ENCODE data around the gene TMCO1. TPM values are rescaled to one million over a fixed set of nuclear protein-coding genes. Genes with fewer than 3 reads are reported as not detected.

Gene TMCO1
- total RNA-seq, 1 experiment from 2014 or later: 80.6 TPM

DNA sequence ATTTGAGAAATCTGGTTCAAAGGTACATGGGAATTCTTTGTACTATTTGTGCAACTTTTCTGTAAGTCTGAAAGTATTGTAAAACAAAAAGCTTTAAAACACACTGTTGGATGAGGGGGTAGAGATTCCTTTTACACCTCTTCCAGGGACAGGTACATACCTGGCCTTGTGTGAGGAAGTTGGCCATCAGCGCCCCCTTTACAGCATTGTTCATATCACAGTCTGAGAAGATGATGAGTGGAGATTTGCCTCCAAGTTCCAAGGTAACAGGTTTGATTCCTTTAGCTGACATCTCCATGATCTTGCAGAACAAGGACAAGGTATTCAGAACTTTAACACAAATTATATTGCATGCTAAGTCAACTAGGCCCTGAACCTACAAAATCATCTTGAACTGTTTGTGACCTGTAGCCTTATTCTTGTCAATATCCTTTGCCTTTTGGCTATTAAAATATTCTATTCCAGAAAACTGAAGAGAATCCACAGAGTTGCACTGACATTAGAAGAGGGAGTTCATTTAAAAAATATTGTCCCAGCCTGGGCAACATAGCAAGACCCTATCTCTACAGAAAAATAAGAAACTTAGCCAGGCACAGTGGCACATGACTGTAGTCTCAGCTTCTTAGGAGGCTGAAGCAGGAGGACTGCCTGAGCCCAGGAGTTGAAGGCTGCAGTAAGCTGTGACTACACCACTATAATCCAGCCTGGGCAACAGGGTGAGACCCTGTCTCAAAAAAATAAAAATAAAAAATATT is 89.2 kb downstream of the TMCO1 start:
- ATAC-seq (no peak), DNase-seq (peak; percentile 19)
- Histone ChIP-seq H3K4me2 (ENCODE audit: low read length) (no peak overlapping the region), H3K9me2 (replicated peaks; ENCODE audit: low read length) (no peaks in the 10 kb centered on the region), H3F3A (ENCODE audit: low read length, unreplicated experiment) (no peaks in the 10 kb centered on the region), H2AFZ (ENCODE audit: low read length) (no peak overlapping the region), H3K79me2 (ENCODE audit: low read length) (peaks cover 13% of the 10 kb centered on the region), H3K9ac (ENCODE audit: low read length) (no peak overlapping the region), H4K20me1 (ENCODE audit: low read length) (peaks cover 14% of the 10 kb centered on the region; the same call in 1 of the 2 replicates), H3K4me1 (ENCODE audit: insufficient read depth, low read length) (peaks cover 16% of the 10 kb centered on the region), H3K4me3 (ENCODE audit: low read length) (no peak overlapping the region), H3K36me3 (ENCODE audit: low read depth, low read length) (peaks cover 72% of the 10 kb centered on the region), H3K27ac (ENCODE audit: low read length) (no peak overlapping the region), H3K9me3 (ENCODE audit: low read length) (peaks cover 3% of the 10 kb centered on the region; the same call in 1 of the 2 replicates), H3K27me3 (ENCODE audit: low read length) (no peaks in the 10 kb centered on the region)
- intact Hi-C loops (cut with micrococcal nuclease): loop anchor here (5.0 kb wide), 2 partner anchors 47 to 77 kb away; partner anchors contain the start of gene MGST3
- ChIA-PET CTCF (interaction anchor here (0.6 kb wide), 1 partner anchor 258 kb away, joined by 4 read pairs; no protein-coding TSS in a partner anchor), POLR2A (ENCODE audit: unreplicated experiment) (interaction anchor here (0.6 kb wide), 1 partner anchor 16 kb away, joined by 3 read pairs; no protein-coding TSS in a partner anchor)
- no TSS peak for BruUV-seq (replicated peaks)
- TF ChIP-seq CTCF (conservative IDR thresholded peaks at IDR 0.05; ENCODE audit: low read depth, low read length) (peak; percentile 57), EZH2 (IDR thresholded peaks at IDR 0.05; ENCODE audit: low read length, unreplicated experiment) (no peak), EZH2phosphoT487 (IDR thresholded peaks at IDR 0.05; ENCODE audit: borderline replicate concordance, low read length) (no peak)

DNA sequence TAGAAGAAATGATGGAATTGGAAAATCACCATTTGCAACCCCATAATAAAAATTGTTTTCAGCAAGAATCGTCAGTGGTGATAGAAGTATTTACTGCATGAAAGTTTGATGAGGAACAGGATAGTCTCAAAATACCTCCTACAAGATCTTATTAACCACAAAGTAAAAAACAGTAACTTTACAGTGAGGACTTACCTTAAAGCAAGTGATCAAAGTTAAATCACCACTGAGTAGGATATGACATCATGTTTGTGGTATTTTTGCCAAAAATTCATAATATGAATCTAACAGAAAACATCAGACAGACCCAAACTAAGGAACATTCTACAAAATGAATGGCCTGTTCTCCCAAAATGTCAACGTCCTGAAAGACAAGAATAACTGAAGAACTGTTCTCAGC is 90.2 kb downstream of the TMCO1 start:
- BruUV-seq (replicated peaks): no TSS peak
- POLR2A ChIA-PET (ENCODE audit: unreplicated experiment): interaction anchor here (0.6 kb wide), 1 partner anchor 17 kb away, joined by 3 read pairs; no protein-coding TSS in a partner anchor
- DNase-seq (no peak), ATAC-seq (no peak)
- Histone ChIP-seq H3K4me1 (ENCODE audit: insufficient read depth, low read length) (peaks cover 16% of the 10 kb centered on the region), H3K9ac (ENCODE audit: low read length) (no peak overlapping the region), H3K79me2 (ENCODE audit: low read length) (peaks cover 4% of the 10 kb centered on the region; the same call in 1 of the 2 replicates), H3F3A (ENCODE audit: low read length, unreplicated experiment) (no peaks in the 10 kb centered on the region), H3K36me3 (ENCODE audit: low read depth, low read length) (peaks cover 72% of the 10 kb centered on the region), H3K27ac (ENCODE audit: low read length) (no peak overlapping the region), H2AFZ (ENCODE audit: low read length) (no peak overlapping the region), H3K4me2 (ENCODE audit: low read length) (no peak overlapping the region), H3K27me3 (ENCODE audit: low read length) (no peaks in the 10 kb centered on the region), H3K9me2 (replicated peaks; ENCODE audit: low read length) (no peaks in the 10 kb centered on the region), H3K4me3 (ENCODE audit: low read length) (no peak overlapping the region), H4K20me1 (ENCODE audit: low read length) (peaks cover 14% of the 10 kb centered on the region; the same call in 1 of the 2 replicates), H3K9me3 (ENCODE audit: low read length) (peaks cover 3% of the 10 kb centered on the region; the same call in 1 of the 2 replicates)
- intact Hi-C loops (cut with micrococcal nuclease): loop anchor here (5.0 kb wide), 2 partner anchors 46 to 76 kb away; partner anchors contain the start of gene MGST3
- TF ChIP-seq CTCF (conservative IDR thresholded peaks at IDR 0.05; ENCODE audit: low read depth, low read length) (no peak), EZH2 (IDR thresholded peaks at IDR 0.05; ENCODE audit: low read length, unreplicated experiment) (no peak), EZH2phosphoT487 (IDR thresholded peaks at IDR 0.05; ENCODE audit: borderline replicate concordance, low read length) (no peak)
- CTCF ChIA-PET: interaction anchor here (0.6 kb wide), 1 partner anchor 257 kb away, joined by 4 read pairs; no protein-coding TSS in a partner anchor

Other genes starting within 250 kb of the TMCO1 start
- gene LRRC52, start 224.9 kb downstream of the TMCO1 start, total RNA-seq (2014; rRNA removed): not detected in 2 replicates
- gene MGST3, start 137.6 kb downstream of the TMCO1 start, total RNA-seq (2014; rRNA removed): 117 and 168 TPM in 2 replicates
- 58.8 and 78.0 TPM in 2 replicates for gene ALDH9A1, start 70.3 kb downstream of the TMCO1 start, total RNA-seq (2014; rRNA removed)
- gene UCK2, start 58.7 kb upstream of the TMCO1 start, total RNA-seq (2014; rRNA removed): 193 and 209 TPM in 2 replicates

Measured in PC-3 (cell line).